GM12801 (cell line): ENCODE data around the gene OR8K1.

Experiments used
- TF ChIP-seq, protein P1 (sequence below): IDR thresholded peaks from one replicate; pipeline ENCODE4 v1.5.1; 2011; ENCODE audit warnings: control low read depth; ENCODE audit not compliant: insufficient read length; ENCODE audit errors: extremely low read depth

Gene OR8K1

DNA sequence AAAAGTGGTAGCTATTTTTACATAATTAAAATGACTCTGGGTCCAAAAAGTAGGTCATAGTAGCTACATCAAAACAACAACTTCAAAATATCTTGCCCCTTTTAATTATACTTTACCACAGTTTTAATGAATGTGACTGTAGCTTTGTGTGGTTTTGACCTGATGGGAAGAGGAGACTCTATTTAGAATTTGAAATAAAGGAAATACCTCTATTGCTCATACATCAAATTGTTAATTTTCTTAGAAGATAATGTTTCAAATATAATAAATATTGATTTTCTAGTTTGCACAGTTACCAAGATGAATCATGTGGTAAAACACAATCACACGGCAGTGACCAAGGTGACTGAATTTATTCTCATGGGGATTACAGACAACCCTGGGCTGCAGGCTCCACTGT, at the start of gene OR8K1:
OR8K1 (plus strand) TSS at position 301 of the 400 bp plus-strand sequence; CDS start at position 301, 0 bp downstream.
- TF ChIP-seq, protein P1, sequence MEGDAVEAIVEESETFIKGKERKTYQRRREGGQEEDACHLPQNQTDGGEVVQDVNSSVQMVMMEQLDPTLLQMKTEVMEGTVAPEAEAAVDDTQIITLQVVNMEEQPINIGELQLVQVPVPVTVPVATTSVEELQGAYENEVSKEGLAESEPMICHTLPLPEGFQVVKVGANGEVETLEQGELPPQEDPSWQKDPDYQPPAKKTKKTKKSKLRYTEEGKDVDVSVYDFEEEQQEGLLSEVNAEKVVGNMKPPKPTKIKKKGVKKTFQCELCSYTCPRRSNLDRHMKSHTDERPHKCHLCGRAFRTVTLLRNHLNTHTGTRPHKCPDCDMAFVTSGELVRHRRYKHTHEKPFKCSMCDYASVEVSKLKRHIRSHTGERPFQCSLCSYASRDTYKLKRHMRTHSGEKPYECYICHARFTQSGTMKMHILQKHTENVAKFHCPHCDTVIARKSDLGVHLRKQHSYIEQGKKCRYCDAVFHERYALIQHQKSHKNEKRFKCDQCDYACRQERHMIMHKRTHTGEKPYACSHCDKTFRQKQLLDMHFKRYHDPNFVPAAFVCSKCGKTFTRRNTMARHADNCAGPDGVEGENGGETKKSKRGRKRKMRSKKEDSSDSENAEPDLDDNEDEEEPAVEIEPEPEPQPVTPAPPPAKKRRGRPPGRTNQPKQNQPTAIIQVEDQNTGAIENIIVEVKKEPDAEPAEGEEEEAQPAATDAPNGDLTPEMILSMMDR = no peak

DNA sequence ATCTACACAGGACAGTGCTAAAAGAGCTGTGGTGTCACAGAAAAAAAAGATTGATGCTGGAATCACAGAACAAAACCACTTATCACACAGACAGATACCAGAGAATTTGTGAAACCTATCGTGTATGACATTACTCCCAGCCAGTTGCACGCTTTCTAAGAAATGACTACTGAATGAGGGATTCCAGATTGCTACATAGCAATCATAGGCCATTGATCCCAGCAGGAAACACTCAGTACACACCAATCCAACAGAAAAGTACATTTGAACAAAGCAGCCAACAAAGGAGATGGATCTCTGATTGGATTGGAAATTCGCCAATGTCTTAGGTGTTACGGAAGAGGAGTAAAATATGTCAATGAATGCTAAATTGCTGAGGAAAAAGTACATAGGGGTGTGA, 48.9 kb upstream of the OR8K1 start:
- TF ChIP-seq, protein P1 = no peak

DNA sequence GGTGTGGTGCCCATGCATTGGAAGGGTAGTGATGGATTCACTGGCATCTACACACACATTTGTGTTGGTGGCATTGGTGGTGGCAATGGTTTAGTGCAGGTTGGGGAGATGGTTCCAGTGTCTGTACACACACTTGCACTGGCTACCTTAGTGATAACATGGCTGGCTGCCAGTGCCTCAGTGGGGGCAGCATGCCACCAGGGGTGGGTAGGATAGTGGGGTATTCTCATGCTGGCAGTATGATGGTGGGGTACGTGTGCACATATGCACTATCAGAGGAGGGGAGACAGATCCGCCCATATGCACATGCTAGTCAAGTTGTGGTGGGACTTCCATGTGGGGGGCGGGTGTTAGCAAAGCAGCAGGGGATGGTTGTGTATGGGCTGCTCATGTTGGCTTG, 38.0 kb upstream of the OR8K1 start:
- TF ChIP-seq, protein P1 = no peak

DNA sequence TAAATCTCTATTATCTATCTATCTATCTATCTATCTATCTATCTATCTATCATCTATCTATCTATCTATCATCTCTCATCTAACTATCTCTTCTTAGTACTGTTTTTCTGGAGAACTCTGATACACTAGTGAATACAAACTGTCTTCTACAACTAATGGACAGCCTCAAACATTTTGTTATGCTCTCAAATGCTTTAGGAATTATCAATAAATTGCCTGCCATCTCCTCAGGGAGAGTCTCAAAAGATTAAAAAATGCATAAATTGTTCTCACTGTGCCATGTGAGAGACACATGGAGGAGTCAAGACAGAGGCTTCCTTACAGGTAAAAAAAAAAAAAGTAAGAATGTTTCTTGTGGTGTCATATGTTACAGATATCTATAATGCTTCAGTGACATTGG, 31.0 kb upstream of the OR8K1 start, which contains the start of gene OR8K3:
OR8K3 (plus strand) TSS at position 301 of the 400 bp plus-strand sequence. CDS start 3,163 bp downstream, outside the sequence.
- TF ChIP-seq, protein P1 = no peak

DNA sequence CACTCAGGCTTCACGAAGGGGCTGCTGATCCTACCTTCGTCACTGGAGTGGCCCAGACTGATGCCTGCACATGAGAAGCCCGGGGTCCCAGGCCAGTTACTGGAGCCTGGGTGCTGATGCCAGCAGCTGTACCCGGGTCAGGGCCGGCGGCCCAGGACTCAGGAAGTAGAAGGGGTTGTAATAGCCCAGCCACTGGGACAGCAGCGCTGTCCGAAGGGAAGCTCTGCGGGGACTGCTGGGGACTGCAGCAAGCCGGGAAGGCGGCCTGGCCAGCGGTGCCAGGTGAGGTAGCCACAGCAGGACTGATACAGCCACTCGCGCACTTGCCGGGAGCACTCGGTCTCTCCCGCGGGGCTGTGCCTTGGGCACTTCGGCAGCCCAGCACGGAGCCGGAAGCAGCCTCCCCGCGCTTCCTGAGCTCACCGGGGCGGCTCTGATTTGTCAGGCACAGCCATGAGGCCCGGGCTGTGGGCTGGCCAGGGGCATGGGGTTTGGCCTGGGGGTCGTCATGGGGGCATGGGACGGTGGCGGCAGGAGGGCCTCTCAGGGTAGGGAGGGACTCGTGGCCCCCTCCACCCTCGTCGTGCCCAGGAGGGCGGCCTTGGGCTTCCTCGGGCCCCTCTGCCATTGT, 13.9 kb upstream of the OR8K1 start:
- TF ChIP-seq, protein P1 = no peak

DNA sequence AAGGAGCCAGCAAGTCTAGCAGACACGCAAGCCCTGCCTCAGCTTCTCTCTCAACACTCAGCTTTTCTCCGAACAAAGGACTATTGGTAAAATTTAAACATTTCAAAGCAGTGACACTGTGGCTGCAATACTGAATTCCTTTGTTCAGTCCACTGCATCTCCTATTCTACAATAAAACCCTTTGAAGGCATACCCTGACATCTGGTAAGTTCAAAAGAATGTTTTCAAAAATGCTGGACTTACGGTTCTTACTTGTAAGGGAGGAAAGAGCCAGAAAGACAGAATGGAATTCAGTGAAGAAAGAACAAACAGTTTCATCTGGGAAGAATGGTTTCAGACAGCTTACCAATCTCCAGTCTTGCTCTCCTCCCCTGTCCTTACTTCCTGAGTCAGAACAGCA, 12.7 kb upstream of the OR8K1 start:
- TF ChIP-seq, protein P1 = no peak

DNA sequence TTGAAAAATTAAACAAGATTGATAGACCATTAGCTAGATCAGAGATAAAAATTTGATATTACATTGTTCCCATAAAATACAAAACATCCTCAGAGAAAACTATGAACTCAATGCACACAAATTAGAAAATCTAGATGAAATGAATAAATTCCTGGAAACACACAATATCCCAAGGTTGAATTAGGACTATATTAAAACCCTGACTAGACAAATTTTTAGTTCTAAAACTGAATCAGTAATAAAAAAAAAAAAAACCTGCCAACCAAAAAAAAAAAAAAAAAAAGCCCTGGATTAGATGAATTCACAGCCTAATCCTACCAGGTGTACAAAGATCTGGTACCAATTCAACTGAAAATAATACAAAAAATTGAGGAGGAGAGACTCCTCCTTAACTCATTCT, 5.5 kb upstream of the OR8K1 start:
- TF ChIP-seq, protein P1 = no peak

DNA sequence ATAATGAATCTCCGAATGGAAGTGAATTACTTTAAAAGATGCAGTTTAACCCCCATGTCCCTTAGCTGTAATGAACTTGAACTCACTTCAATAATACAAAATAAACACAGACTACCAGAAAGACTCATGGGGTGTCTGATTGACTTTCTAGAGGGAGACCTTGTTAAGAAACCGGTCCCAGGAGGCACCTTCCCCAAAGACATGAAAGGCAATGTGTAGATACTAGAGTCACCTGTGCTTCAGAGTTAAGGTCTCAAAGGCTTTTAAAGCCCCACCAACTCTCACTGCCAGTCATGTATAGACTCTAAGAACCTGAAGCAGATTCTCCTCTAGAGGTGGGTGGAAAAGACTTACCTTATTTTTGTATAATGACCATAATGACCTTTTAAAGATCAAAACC, 8.2 kb downstream of the OR8K1 start, which contains the start of gene OR8J1:
OR8J1 (plus strand) TSS at position 301 of the 400 bp plus-strand sequence. CDS start 5,956 bp downstream, outside the sequence.
- TF ChIP-seq, protein P1 = no peak
